GM10248 (cell line): Measurements from ENCODE around the gene CAB39.

ENCODE experiments used
- CTCF ChIA-PET: fragments of 300-600 bp; sonication (Branson Sonifier 250); formaldehyde crosslinking; extraction: SDS; loops from one replicate; lab custom pipeline; 2021; ENCODE audit warnings: antibody characterized with exemption; lab: Yijun Ruan, JAX
- POLR2A ChIA-PET: fragments of 350-650 bp; sonication (Branson Sonifier 250); formaldehyde crosslinking; extraction: SDS; loops from one replicate; lab custom pipeline; 2020; ENCODE audit warnings: antibody characterized with exemption; lab: Yijun Ruan, JAX
- DNase-seq: peaks from one replicate; pipeline ENCODE4 v3.0.0; 2012; ENCODE audit errors: extremely low spot score
- TF ChIP-seq, protein P1 (sequence below): IDR thresholded peaks from 2 replicates; pipeline ENCODE4 v1.5.1; 2012; ENCODE audit warnings: mild to moderate bottlenecking, low read depth; ENCODE audit errors: extremely low read depth, missing control alignments, control extremely low read depth

The CAB39 gene

DNA sequence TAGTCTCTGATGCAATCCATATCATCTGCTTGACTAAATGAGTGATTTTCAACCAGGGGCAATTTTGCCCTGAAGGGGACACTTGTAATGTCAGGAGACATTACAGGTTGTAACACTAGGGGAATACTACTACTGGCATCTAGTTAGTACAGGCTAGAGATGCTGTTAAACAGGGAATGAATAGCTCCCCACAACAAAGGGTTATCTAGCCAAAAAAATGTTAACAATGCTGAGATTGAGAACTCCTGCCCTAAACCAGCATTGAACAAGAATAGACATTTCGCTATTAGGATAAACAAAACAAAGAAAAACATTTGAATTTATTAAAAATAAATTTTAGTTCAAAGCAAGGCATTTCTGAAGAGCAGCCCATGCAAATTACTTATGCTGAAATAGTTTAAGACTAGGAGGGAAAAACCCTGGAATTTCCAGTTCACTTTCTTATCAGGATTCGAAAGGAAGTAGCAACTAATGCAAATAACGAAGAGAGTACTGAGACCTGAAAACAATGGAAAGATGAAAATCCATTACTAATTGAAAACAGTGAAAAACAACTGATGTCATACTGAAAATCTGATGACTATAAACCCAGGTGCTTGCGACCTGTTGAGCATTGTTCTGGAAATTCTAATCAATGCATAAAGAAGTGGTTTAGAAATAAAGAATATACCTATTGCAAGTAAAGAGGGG, 53.1 kb downstream of the CAB39 start:
- ChIA-PET CTCF (interaction anchor here (0.8 to 1.5 kb wide), 4 partner anchors 9 to 46 kb away, joined by 3 read pairs; no protein-coding TSS in a partner anchor), POLR2A (no interaction called here)
- TF ChIP-seq, protein P1, sequence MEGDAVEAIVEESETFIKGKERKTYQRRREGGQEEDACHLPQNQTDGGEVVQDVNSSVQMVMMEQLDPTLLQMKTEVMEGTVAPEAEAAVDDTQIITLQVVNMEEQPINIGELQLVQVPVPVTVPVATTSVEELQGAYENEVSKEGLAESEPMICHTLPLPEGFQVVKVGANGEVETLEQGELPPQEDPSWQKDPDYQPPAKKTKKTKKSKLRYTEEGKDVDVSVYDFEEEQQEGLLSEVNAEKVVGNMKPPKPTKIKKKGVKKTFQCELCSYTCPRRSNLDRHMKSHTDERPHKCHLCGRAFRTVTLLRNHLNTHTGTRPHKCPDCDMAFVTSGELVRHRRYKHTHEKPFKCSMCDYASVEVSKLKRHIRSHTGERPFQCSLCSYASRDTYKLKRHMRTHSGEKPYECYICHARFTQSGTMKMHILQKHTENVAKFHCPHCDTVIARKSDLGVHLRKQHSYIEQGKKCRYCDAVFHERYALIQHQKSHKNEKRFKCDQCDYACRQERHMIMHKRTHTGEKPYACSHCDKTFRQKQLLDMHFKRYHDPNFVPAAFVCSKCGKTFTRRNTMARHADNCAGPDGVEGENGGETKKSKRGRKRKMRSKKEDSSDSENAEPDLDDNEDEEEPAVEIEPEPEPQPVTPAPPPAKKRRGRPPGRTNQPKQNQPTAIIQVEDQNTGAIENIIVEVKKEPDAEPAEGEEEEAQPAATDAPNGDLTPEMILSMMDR: no peak
- no peak for DNase-seq

DNA sequence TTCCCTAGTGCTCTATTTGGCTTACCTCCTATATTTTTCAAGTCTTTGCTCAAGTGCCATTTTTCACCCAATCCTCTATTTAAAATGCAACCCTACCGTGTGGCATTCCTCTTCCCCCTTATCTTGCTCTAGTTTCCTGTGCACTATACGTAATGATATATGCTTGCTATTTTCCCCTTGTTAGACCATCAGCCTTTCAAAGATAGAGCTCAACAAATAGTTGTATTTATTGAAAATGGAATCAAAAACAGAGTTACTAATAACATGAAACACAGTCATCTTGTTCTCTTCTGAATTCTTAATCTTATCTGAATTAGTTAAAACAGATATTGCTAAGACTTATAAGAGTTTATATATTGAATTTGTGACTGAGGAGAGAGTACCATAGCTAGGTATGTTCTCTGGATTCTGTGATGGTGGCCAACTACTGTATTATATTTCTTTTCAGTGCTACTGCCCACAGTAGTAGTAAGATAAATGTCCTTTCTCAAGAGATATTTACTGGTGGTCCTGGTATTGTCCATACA, 55.3 kb downstream of the CAB39 start:
- CTCF ChIA-PET: interaction anchor here (1.0 to 1.9 kb wide), 3 partner anchors 10 to 50 kb away, joined by 3 to 8 read pairs (median 3); no protein-coding TSS in a partner anchor
- no peak for DNase-seq
- TF ChIP-seq, protein P1: no peak
- POLR2A ChIA-PET: interaction anchor here (1.2 kb wide), 1 partner anchor 859 kb away, joined by 3 read pairs; no protein-coding TSS in a partner anchor

DNA sequence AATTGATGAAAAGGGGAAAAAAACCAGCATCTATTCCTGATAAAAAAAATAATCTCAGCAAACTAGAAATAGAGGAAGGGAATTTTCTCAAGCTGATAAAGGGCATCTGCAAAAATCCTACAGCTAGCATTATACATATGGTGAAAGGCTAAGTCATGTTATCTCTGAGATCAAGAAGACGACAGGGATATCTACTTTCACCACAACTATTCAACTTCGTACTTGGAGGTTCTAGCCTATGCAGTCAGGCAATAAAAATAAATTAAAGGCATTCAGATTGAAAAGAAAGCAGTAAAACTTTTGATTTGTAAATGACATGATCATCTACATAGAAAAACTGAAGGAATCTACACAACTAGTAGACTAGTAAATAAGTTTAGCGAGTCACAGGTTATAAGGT, 58.2 kb downstream of the CAB39 start:
- TF ChIP-seq, protein P1: no peak
- CTCF ChIA-PET: interaction anchor here (1.1 kb wide), 1 partner anchor 25 kb away, joined by 3 read pairs; no protein-coding TSS in a partner anchor
- POLR2A ChIA-PET: no interaction called here
- DNase-seq: no peak

DNA sequence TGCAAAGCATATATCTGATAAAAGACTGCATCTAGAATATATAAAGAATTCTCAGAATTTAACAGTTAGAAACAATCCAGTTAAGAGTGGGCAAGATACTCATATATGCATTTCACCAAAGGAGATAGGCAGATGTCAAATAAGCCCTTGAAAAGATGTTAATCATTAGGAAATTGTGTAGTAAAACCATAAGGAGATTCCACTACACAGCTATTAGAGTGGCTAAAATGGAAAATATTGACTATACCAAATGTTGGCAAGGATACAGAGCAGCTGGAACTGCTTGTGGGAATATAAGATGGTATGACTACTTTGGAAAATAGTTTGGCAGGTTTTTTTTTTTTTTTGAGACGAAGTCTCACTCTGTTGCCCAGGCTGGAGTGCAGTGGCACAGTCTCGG, 59.5 kb downstream of the CAB39 start:
- no peak for DNase-seq
- CTCF ChIA-PET: interaction anchor here (1.6 to 1.9 kb wide), 2 partner anchors 9 to 10 kb away, joined by 4 to 8 read pairs; no protein-coding TSS in a partner anchor
- POLR2A ChIA-PET: no interaction called here
- TF ChIP-seq, protein P1: no peak

DNA sequence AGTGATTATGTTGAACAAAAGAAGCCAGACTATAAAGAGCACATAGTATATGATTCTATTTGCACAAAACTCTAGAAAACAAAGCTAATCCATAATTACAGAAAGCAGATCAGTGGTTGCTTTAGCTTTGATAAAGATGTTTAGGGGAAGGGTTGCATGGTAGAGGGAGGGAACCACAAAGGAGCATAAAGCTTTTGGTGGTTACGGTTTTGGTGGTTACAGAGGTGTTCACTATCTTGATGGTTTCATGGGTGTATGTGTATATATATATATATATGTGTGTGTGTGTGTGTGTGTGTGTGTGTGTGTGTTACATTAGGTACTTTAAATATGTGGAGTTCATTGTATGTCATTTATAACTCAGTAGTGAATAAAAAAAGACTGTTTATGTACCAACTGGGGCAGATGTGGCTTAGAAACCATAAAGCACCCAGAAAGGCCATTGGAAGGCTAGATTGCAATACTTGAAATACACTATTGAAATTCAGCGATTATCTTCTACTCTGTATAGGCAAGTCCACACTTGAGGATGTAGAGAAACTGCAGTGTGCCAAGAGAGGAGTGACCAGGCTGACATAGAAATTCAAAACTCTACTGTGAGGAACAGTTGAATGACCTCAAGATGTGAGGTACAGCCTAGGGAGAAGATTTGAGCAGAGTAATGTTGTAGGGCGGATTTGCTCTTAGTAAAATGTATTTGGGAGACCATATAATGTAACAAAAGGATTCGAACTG, 60.6 kb downstream of the CAB39 start:
- TF ChIP-seq, protein P1: no peak
- ChIA-PET CTCF (interaction anchor here (1.0 to 1.9 kb wide), 3 partner anchors 8 to 17 kb away, joined by 3 to 8 read pairs (median 4); no protein-coding TSS in a partner anchor), POLR2A (interaction anchor here (0.7 kb wide), 2 partner anchors 23 to 46 kb away, joined by 5 to 6 read pairs; no protein-coding TSS in a partner anchor)
- no peak for DNase-seq

DNA sequence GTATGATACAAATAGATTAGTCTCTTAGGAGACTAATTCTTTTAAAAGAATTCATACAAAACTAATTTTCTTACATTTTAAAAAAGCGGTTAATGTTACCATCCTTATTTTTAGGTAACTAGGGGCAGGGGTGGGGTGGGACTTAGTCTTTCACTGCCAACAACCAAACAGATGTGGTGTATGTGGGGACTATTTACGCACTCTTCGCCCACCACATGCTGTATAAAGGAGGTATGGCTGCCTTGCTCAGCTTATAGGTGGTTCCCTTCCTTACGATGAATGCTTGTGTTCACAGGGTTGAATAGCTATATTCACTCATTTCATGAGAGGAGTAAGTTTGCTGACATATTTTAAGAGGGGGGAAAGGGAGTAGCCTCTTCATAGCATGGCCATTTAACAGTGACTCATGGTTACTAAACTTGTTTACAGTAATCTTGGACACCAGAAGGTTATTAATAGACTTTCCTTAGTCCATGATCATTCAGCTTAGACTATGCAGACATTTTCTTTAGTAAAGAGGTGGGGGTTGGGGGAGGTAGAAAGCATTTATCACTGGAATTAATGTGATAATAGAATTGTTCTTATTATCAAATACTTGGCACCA, 61.8 kb downstream of the CAB39 start:
- ChIA-PET CTCF (interaction anchor here (0.9 to 1.4 kb wide), 3 partner anchors 10 to 271 kb away, joined by 3 read pairs; no protein-coding TSS in a partner anchor), POLR2A (no interaction called here)
- TF ChIP-seq, protein P1: no peak
- DNase-seq: no peak
